ENCODE data around the gene ADIG. TPM values are rescaled to one million over a fixed set of nuclear protein-coding genes. Genes with fewer than 3 reads are reported as not detected.

ADIG gene
- total and polyA plus RNA-seq, 7 experiments from 2014 or later: 0.65 TPM; not detected in 6

DNA sequence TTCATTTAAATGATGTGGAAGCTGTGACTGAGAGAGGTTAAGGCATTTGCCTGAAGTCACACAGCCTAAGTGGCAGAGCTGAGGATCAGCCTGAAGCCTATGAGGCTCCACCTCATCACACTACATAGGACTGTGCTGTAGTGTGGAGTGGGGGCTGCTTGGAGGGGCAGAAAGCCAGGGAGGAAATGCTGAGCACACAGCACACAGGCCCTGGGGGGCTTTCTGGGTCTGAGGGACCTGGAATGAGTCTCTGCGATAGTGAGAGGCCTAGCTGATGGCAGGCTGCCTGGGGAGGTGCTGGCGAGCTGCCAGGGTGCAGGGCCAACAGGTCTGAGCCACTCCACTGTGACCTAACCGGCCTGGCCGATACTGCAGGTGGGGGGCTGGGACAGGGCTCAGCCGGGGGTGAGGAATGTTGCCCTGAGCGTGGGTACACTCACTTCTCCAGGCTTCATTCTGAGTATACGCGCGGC, 18.4 kb downstream of the ADIG start:
- Mint-ChIP-seq H3K9me3 (no peaks in the 10 kb centered on the region), H3K4me3 (no peak overlapping the region), H3K36me3 (no peaks in the 10 kb centered on the region), H3K4me1 (peaks cover 0 to 11% (median 6%) of the 10 kb centered on the region in 7 donors), H3K27me3 (peaks cover 38 to 52% (median 47%) of the 10 kb centered on the region in 5 donors), H3K27ac (no peak overlapping the region)
- intact Hi-C loops (cut with micrococcal nuclease): no loop called here
- no peak for DNase-seq
- no peaks in the 10 kb centered on the region for H3K9me3 ChIP-seq (ENCODE audit: control insufficient read depth in 2 of 3, low read length in 3 of 3)
- H3K27ac ChIP-seq (ENCODE audit: low read depth, low read length): no peak overlapping the region
- no peak overlapping the region for H3K4me3 ChIP-seq (ENCODE audit: low read length)
- no peaks in the 10 kb centered on the region for H3K27me3 ChIP-seq (ENCODE audit: control insufficient read depth in 2 of 2, insufficient read depth in 2 of 2, low read length in 2 of 2)
- ChIA-PET CTCF (no interaction called here), POLR2A (no interaction called here)
- ATAC-seq: no peak
- no peaks in the 10 kb centered on the region for H3K36me3 ChIP-seq (ENCODE audit: control insufficient read depth in 2 of 3, insufficient read depth in 3 of 3, low read length in 3 of 3)
- no peaks in the 10 kb centered on the region for H3K4me1 ChIP-seq (ENCODE audit: control insufficient read depth in 2 of 2, insufficient read depth in 2 of 2, low read length in 2 of 2)

DNA sequence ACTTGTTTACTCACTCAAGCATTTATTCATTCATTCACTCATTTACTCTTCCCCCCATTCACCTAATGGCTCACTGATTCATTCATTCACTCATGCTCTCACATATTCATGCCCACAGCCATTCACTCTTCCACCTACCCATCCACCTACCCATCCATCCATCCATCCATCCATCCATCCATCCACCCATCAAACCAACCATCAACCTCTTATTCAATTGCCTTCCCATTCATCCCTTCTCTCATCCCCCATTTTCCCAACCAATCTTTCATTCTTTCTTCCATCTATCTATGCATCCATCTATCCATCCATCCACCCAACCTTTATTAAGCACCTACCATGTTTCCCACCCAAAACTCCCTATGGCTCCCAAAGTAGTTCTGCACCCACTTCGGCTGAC, 19.1 kb downstream of the ADIG start:
- ChIA-PET POLR2A (no interaction called here), CTCF (no interaction called here)
- intact Hi-C loops (cut with micrococcal nuclease): no loop called here
- no peak overlapping the region for H3K27ac Mint-ChIP-seq
- no peaks in the 10 kb centered on the region for H3K9me3 Mint-ChIP-seq
- peaks cover 0 to 11% (median 6%) of the 10 kb centered on the region in 7 donors for H3K4me1 Mint-ChIP-seq
- H3K4me1 ChIP-seq (ENCODE audit: control insufficient read depth in 2 of 2, insufficient read depth in 2 of 2, low read length in 2 of 2): no peaks in the 10 kb centered on the region
- ATAC-seq: no peak
- no peak overlapping the region for H3K4me3 ChIP-seq (ENCODE audit: low read length)
- no peak overlapping the region for H3K4me3 Mint-ChIP-seq
- no peaks in the 10 kb centered on the region for H3K27me3 ChIP-seq (ENCODE audit: control insufficient read depth in 2 of 2, insufficient read depth in 2 of 2, low read length in 2 of 2)
- H3K36me3 ChIP-seq (ENCODE audit: control insufficient read depth in 2 of 3, insufficient read depth in 3 of 3, low read length in 3 of 3): no peaks in the 10 kb centered on the region
- no peaks in the 10 kb centered on the region for H3K36me3 Mint-ChIP-seq
- no peak for DNase-seq
- no peak overlapping the region for H3K27ac ChIP-seq (ENCODE audit: low read depth, low read length)
- peaks cover 41 to 55% (median 51%) of the 10 kb centered on the region in 5 donors for H3K27me3 Mint-ChIP-seq
- H3K9me3 ChIP-seq (ENCODE audit: control insufficient read depth in 2 of 3, low read length in 3 of 3): no peaks in the 10 kb centered on the region

DNA sequence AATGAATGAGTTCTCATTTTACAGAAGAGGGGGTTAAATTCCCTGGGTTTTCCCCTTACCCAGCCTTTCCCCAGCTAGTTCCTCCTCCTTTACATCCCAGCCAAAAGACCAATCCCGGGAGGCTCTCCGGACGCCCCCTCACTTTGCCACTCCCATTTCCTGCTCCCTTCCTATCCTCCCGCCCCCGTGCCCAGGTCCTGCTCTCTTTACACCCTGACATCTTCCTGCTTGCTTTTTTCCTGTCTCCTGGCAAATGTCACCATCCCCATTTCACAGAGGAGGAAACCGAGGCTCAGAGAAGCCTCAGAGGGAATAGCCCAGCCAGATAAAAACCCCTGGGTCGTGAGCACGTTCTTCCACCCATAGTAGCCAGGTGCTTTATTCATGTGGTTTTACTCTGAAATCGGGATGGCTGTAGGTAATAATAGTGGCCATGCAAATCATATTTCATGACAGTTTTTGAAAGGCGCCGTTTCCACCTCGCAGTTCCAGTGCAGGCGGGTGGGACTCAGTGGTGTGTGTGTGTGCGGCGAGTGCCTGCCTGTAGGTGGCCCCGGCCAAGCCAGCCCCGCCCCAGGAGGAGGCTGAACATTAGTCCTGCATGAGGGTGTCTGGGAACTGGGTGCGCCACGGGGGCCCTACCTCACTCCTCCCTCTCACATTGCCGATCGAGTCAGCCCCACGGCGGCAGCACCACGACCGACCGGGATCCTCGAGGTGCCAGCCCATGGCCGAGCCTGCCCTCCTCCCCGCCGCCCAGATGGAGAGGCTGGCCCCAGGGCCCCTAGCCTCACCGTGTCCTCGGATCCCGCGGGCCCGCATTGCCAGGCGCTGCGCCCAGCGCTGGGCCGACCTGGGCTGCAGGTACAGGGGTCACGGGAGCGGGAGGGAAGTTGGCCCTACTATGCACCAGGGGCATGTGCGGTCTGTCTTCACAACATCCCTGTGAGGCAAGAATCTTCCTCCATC, 20.5 kb downstream of the ADIG start, which contains the start of gene ARHGAP40:
Gene ARHGAP40, plus strand, starts transcription at position 594 of the 969 bp plus-strand sequence.
- peaks cover 0 to 11% (median 6%) of the 10 kb centered on the region in 7 donors for H3K4me1 Mint-ChIP-seq
- Histone ChIP-seq H3K9me3 (ENCODE audit: control insufficient read depth in 2 of 3, low read length in 3 of 3) (no peaks in the 10 kb centered on the region), H3K4me1 (ENCODE audit: control insufficient read depth in 2 of 2, insufficient read depth in 2 of 2, low read length in 2 of 2) (no peaks in the 10 kb centered on the region), H3K36me3 (ENCODE audit: control insufficient read depth in 2 of 3, insufficient read depth in 3 of 3, low read length in 3 of 3) (no peaks in the 10 kb centered on the region), H3K27me3 (ENCODE audit: control insufficient read depth in 2 of 2, insufficient read depth in 2 of 2, low read length in 2 of 2) (no peaks in the 10 kb centered on the region), H3K27ac (ENCODE audit: low read depth, low read length) (no peak within 1 kb of the TSS), H3K4me3 (ENCODE audit: low read length) (no peak within 1 kb of the TSS)
- H3K27ac Mint-ChIP-seq: no peak within 1 kb of the TSS
- CTCF ChIA-PET: no interaction called here
- intact Hi-C loops (cut with micrococcal nuclease): no loop called here
- POLR2A ChIA-PET: no interaction called here
- DNase-seq (peak in 1 of 9 donors; percentile 25), ATAC-seq (peak; percentile 47)
- H3K27me3 Mint-ChIP-seq: peaks cover 51 to 65% (median 63%) of the 10 kb centered on the region in 5 donors
- no peaks in the 10 kb centered on the region for H3K36me3 Mint-ChIP-seq
- peak within 1 kb of the TSS in 3 of 10 donors; percentile 9 to 63 (median 16) for H3K4me3 Mint-ChIP-seq
- no peaks in the 10 kb centered on the region for H3K9me3 Mint-ChIP-seq

DNA sequence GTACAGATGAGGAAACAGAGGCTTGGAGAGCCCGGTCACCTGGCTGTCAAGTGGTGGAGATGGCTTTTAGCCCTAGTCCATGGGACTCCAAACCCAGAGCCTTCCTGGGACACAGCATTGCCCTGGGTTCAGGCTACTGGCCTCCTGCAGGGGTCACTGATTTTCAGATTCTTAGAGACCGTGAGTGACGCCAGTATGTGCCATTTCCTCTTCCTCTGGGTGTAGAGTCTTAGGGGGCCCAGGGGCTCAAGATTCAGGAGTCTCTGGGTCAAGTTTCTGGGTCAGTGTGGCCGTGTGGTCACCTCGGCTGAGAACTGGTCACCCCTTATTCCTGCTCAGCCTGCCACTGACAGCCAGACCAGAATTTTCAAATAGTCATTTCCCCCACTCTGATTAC, 21.2 kb downstream of the ADIG start:
- Histone ChIP-seq H3K4me3 (ENCODE audit: low read length) (no peak overlapping the region), H3K27me3 (ENCODE audit: control insufficient read depth in 2 of 2, insufficient read depth in 2 of 2, low read length in 2 of 2) (no peaks in the 10 kb centered on the region), H3K9me3 (ENCODE audit: control insufficient read depth in 2 of 3, low read length in 3 of 3) (no peaks in the 10 kb centered on the region), H3K4me1 (ENCODE audit: control insufficient read depth in 2 of 2, insufficient read depth in 2 of 2, low read length in 2 of 2) (no peaks in the 10 kb centered on the region), H3K36me3 (ENCODE audit: control insufficient read depth in 2 of 3, insufficient read depth in 3 of 3, low read length in 3 of 3) (no peaks in the 10 kb centered on the region), H3K27ac (ENCODE audit: low read depth, low read length) (no peak overlapping the region)
- no peaks in the 10 kb centered on the region for H3K36me3 Mint-ChIP-seq
- no peaks in the 10 kb centered on the region for H3K9me3 Mint-ChIP-seq
- POLR2A ChIA-PET: no interaction called here
- DNase-seq: no peak
- no peak overlapping the region for H3K27ac Mint-ChIP-seq
- H3K4me1 Mint-ChIP-seq: peaks cover 0 to 11% (median 6%) of the 10 kb centered on the region in 7 donors
- H3K27me3 Mint-ChIP-seq: peaks cover 51 to 63% (median 60%) of the 10 kb centered on the region in 5 donors
- ATAC-seq: no peak
- H3K4me3 Mint-ChIP-seq: no peak overlapping the region
- intact Hi-C loops (cut with micrococcal nuclease): no loop called here
- CTCF ChIA-PET: no interaction called here

DNA sequence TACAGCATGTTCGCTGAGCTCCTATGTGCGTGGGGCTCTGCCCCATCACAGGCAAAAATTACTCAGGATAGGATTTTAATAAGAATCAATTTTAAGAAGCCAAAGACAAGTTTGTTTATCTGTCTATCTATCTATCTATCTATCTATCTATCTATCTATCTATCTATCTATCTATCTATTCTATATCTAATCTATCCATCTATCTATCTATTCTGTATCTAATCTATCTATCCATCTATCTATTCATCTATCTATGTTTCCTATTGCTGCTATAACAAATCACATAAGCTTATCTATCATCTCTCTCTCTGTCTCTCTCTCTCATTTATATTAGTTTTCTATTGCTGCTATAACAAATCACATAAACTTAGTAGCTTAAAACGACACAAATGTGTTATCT, 22.3 kb downstream of the ADIG start:
- Mint-ChIP-seq H3K27me3 (peaks cover 53 to 64% (median 59%) of the 10 kb centered on the region in 5 donors), H3K27ac (no peak overlapping the region), H3K4me3 (no peak overlapping the region), H3K36me3 (no peaks in the 10 kb centered on the region), H3K9me3 (no peaks in the 10 kb centered on the region), H3K4me1 (peaks cover 0 to 11% (median 6%) of the 10 kb centered on the region in 7 donors)
- H3K36me3 ChIP-seq (ENCODE audit: control insufficient read depth in 2 of 3, insufficient read depth in 3 of 3, low read length in 3 of 3): no peaks in the 10 kb centered on the region
- no peak overlapping the region for H3K4me3 ChIP-seq (ENCODE audit: low read length)
- ATAC-seq (no peak), DNase-seq (no peak)
- no peak overlapping the region for H3K27ac ChIP-seq (ENCODE audit: low read depth, low read length)
- CTCF ChIA-PET: no interaction called here
- H3K9me3 ChIP-seq (ENCODE audit: control insufficient read depth in 2 of 3, low read length in 3 of 3): no peaks in the 10 kb centered on the region
- POLR2A ChIA-PET: no interaction called here
- intact Hi-C loops (cut with micrococcal nuclease): no loop called here
- H3K4me1 ChIP-seq (ENCODE audit: control insufficient read depth in 2 of 2, insufficient read depth in 2 of 2, low read length in 2 of 2): no peaks in the 10 kb centered on the region
- no peaks in the 10 kb centered on the region for H3K27me3 ChIP-seq (ENCODE audit: control insufficient read depth in 2 of 2, insufficient read depth in 2 of 2, low read length in 2 of 2)

DNA sequence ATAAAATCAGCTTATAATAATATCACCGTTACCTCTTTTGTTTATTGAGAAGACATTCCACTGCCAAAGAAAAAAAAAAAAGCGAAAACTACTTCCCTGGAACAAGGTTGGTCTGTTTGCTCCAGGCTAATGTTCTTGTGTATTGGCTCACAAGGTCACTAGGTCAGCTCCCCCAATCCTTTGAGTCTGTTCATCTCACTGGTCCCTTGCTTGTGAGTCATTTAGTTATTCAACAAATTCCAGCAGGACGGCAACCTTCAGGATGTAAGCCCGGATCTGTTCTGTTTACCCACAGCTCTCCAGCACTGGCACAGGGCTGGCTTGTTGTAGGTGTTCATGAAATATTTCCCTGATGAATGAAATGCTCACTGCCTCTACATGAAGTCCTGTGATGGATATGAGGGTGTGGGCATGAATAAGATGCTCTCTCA, 23.9 kb downstream of the ADIG start:
- Histone ChIP-seq H3K9me3 (ENCODE audit: control insufficient read depth in 2 of 3, low read length in 3 of 3) (no peaks in the 10 kb centered on the region), H3K4me3 (ENCODE audit: low read length) (no peak overlapping the region), H3K27ac (ENCODE audit: low read depth, low read length) (no peak overlapping the region), H3K36me3 (ENCODE audit: control insufficient read depth in 2 of 3, insufficient read depth in 3 of 3, low read length in 3 of 3) (no peaks in the 10 kb centered on the region), H3K27me3 (ENCODE audit: control insufficient read depth in 2 of 2, insufficient read depth in 2 of 2, low read length in 2 of 2) (no peaks in the 10 kb centered on the region), H3K4me1 (ENCODE audit: control insufficient read depth in 2 of 2, insufficient read depth in 2 of 2, low read length in 2 of 2) (no peaks in the 10 kb centered on the region)
- DNase-seq: no peak
- H3K27ac Mint-ChIP-seq: no peak overlapping the region
- no peaks in the 10 kb centered on the region for H3K9me3 Mint-ChIP-seq
- CTCF ChIA-PET: no interaction called here
- H3K4me3 Mint-ChIP-seq: no peak overlapping the region
- no peaks in the 10 kb centered on the region for H3K36me3 Mint-ChIP-seq
- H3K27me3 Mint-ChIP-seq: peaks cover 56 to 66% (median 62%) of the 10 kb centered on the region in 5 donors
- POLR2A ChIA-PET: no interaction called here
- ATAC-seq: no peak
- intact Hi-C loops (cut with micrococcal nuclease): no loop called here
- peaks cover 0 to 11% (median 6%) of the 10 kb centered on the region in 7 donors for H3K4me1 Mint-ChIP-seq

All from naive thymus-derived CD4-positive, alpha-beta T cell (primary cell).